ENCODE results near the gene RTN4RL2. TPM values are rescaled to one million over a fixed set of nuclear protein-coding genes. Genes with fewer than 3 reads are reported as not detected.
A peak's percentile ranks its signal among the peaks of the same experiment; 100 is the strongest.

The RTN4RL2 gene
- 1.7 TPM for polyA plus RNA-seq (2013, experiment 1 of 2; ENCODE audit: insufficient read length)
- polyA plus RNA-seq (2013, experiment 2 of 2; ENCODE audit: insufficient read length) = 0.73 TPM

GRCh38 chr11:57460022-57460757 is at the start of gene RTN4RL2:
Gene RTN4RL2 (plus strand): TSS chr11:57460528. CDS start chr11:57460866, 338 bp downstream.
- DNase-seq = peak; percentile 65

GRCh38 chr11:57413681-57414080 is 46.6 kb upstream of the RTN4RL2 start:
- no peak for DNase-seq

GRCh38 chr11:57414612-57415212 is 45.6 kb upstream of the RTN4RL2 start:
- DNase-seq = no peak

GRCh38 chr11:57416436-57416835 is 43.9 kb upstream of the RTN4RL2 start:
- DNase-seq = no peak

- DNase-seq = no peak
These were observed 43.3 kb upstream of the RTN4RL2 start for GRCh38 chr11:57417056-57417455.

GRCh38 chr11:57418131-57418530 is 42.2 kb upstream of the RTN4RL2 start:
- DNase-seq = no peak

GRCh38 chr11:57419146-57419545 is 41.2 kb upstream of the RTN4RL2 start:
- DNase-seq = no peak

- no peak for DNase-seq
These were observed 39.3 kb upstream of the RTN4RL2 start for GRCh38 chr11:57421066-57421465.

- DNase-seq = no peak
These were observed 38.5 kb upstream of the RTN4RL2 start for GRCh38 chr11:57421805-57422204.

- no peak for DNase-seq
These were observed 37.7 kb upstream of the RTN4RL2 start for GRCh38 chr11:57422669-57423068.

- DNase-seq = no peak
These were observed 36.1 kb upstream of the RTN4RL2 start for GRCh38 chr11:57424137-57424791.

- DNase-seq = peak; percentile 88
These were observed 35.4 kb upstream of the RTN4RL2 start for GRCh38 chr11:57424792-57425564.

- peak; percentile 9 for DNase-seq
These were observed 34.5 kb upstream of the RTN4RL2 start for GRCh38 chr11:57425565-57426438.

GRCh38 chr11:57426439-57426928 is 33.8 kb upstream of the RTN4RL2 start:
- DNase-seq = no peak

GRCh38 chr11:57426929-57427726 is 33.2 kb upstream of the RTN4RL2 start, which contains the start of gene SLC43A3:
Gene SLC43A3 (minus strand): TSS chr11:57427121. CDS start chr11:57426172, 949 bp downstream.
- peak; percentile 93 for DNase-seq

GRCh38 chr11:57427727-57428082 is 32.6 kb upstream of the RTN4RL2 start:
- DNase-seq = no peak

GRCh38 chr11:57428643-57429042 is 31.7 kb upstream of the RTN4RL2 start:
- no peak for DNase-seq

GRCh38 chr11:57429946-57430345 is 30.4 kb upstream of the RTN4RL2 start:
- no peak for DNase-seq

GRCh38 chr11:57430952-57431351 is 29.4 kb upstream of the RTN4RL2 start:
- DNase-seq = no peak

GRCh38 chr11:57432149-57432561 is 28.2 kb upstream of the RTN4RL2 start:
- no peak for DNase-seq

Measured in fibroblast of skin of back (primary cell).